ENCODE results near the gene PRIMA1.

GRCh38 chr14:93743270-93744060 lies 44.8 kb downstream of the PRIMA1 start:
- TF ChIP-seq CTCF (IDR thresholded peaks at IDR 0.05) (no peak), POLR2AphosphoS5 (IDR thresholded peaks at IDR 0.05) (no peak), POLR2A (IDR thresholded peaks at IDR 0.05) (no peak), EP300 (IDR thresholded peaks at IDR 0.05) (no peak)
